GM23338 (cell line): ENCODE measurements around the gene PRKAR1B.

Experiments used
- CREB1 ChIP-seq: fragments of 250-450 bp; sonication (Bioruptor Pico); IDR thresholded peaks from 2 replicates; pipeline ENCODE4 v1.5.0; 2020; ENCODE audit warnings: low read depth, mild to moderate bottlenecking, moderate library complexity
- EZH2 ChIP-seq: fragments of 200-600 bp; sonication (generic); IDR thresholded peaks from one replicate; pipeline ENCODE4 v1.8.0; 2017; ENCODE audit warnings: antibody characterized with exemption, mild to moderate bottlenecking, low read depth; ENCODE audit not compliant: unreplicated experiment
- EZH2phosphoT487 ChIP-seq: fragments of 200-600 bp; sonication (generic); IDR thresholded peaks from one replicate; pipeline ENCODE4 v1.8.1; 2018; ENCODE audit warnings: antibody characterized with exemption; ENCODE audit not compliant: unreplicated experiment
- JUNB ChIP-seq: IDR thresholded peaks from one replicate; pipeline ENCODE4 v1.6.1; 2016; ENCODE audit warnings: antibody characterized with exemption; ENCODE audit not compliant: unreplicated experiment
- NANOG ChIP-seq: IDR thresholded peaks from 2 replicates; pipeline ENCODE4 v1.6.1; 2016; ENCODE audit warnings: antibody characterized with exemption, borderline replicate concordance
- POLR2AphosphoS5 ChIP-seq: IDR thresholded peaks from 2 replicates; pipeline ENCODE4 v1.6.1; 2016; ENCODE audit warnings: antibody characterized with exemption, low read depth
- STAT1 ChIP-seq: IDR thresholded peaks from one replicate; pipeline ENCODE4 v1.6.1; 2016; ENCODE audit warnings: antibody characterized with exemption; ENCODE audit not compliant: unreplicated experiment
- ZNF331 ChIP-seq: fragments of 250-450 bp; sonication (Bioruptor Pico); IDR thresholded peaks from 2 replicates; pipeline ENCODE4 v1.5.0; 2020; ENCODE audit warnings: low read depth, mild to moderate bottlenecking, moderate library complexity
- TF ChIP-seq, protein P1 (sequence below), 2 experiments: fragments of 200-600 bp in 1 of 2; sonication (generic) in 1 of 2; conservative IDR thresholded peaks; 2 replicates each; pipeline versions ENCODE4 v1.5.1 to v1.6.1; 2016 to 2017; ENCODE audit warnings: antibody characterized with exemption in 2 of 2, low read depth in 2 of 2, mild to moderate bottlenecking in 2 of 2, moderate library complexity in 1 of 2
- TF ChIP-seq, protein P2 (sequence below): IDR thresholded peaks from one replicate; pipeline ENCODE4 v1.6.1; 2018; ENCODE audit warnings: antibody characterized with exemption; ENCODE audit not compliant: unreplicated experiment
- TF ChIP-seq, protein P3 (sequence below): IDR thresholded peaks from 2 replicates; pipeline ENCODE4 v1.6.1; 2016; ENCODE audit warnings: antibody characterized with exemption
- TF ChIP-seq, protein P4 (sequence below): fragments of 250-450 bp; sonication (Bioruptor Pico); IDR thresholded peaks from 2 replicates; pipeline ENCODE4 v1.5.0; 2020; ENCODE audit warnings: mild to moderate bottlenecking, moderate library complexity

DNA sequence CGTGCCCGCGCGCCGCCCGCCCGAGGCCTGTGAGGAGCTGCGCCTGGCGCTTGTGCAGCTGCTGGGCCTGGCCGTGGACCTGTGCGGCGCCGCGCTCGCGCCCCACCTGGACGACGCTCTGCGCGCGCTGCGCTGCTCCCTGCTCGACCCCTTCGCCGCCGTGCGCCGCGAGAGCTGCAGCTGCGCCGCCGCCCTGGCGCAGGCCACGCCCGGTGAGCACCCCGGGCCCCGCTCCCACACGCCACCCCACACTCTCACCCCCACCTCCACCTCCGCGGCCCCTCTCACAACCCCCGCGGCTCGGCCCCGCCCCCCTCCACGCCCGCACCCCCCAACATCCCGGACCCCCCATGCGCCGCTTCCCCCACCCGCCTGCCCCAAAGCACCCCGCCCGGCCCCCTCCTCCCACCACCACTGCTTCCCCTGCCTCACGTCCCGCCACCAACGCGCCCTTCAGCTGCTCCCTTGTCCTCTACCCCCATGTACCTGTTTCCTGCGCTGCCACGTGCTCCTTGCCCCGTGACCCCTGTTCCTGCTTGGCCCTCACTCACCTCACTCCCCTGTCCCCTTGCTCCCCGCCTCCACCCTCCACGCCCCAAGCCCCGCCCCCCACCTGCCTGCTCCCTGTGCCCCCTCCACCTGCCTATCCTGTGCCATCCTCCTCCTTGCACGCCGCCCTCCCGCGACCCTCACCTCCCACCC lies at the start of gene PRKAR1B:
- TF ChIP-seq POLR2AphosphoS5: no peak
- no peak for TF ChIP-seq EZH2
- TF ChIP-seq, protein P1, sequence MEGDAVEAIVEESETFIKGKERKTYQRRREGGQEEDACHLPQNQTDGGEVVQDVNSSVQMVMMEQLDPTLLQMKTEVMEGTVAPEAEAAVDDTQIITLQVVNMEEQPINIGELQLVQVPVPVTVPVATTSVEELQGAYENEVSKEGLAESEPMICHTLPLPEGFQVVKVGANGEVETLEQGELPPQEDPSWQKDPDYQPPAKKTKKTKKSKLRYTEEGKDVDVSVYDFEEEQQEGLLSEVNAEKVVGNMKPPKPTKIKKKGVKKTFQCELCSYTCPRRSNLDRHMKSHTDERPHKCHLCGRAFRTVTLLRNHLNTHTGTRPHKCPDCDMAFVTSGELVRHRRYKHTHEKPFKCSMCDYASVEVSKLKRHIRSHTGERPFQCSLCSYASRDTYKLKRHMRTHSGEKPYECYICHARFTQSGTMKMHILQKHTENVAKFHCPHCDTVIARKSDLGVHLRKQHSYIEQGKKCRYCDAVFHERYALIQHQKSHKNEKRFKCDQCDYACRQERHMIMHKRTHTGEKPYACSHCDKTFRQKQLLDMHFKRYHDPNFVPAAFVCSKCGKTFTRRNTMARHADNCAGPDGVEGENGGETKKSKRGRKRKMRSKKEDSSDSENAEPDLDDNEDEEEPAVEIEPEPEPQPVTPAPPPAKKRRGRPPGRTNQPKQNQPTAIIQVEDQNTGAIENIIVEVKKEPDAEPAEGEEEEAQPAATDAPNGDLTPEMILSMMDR (conservative IDR thresholded peaks at IDR 0.05; ENCODE audit: low read depth in 2 of 2): no peak
- TF ChIP-seq, protein P2, sequence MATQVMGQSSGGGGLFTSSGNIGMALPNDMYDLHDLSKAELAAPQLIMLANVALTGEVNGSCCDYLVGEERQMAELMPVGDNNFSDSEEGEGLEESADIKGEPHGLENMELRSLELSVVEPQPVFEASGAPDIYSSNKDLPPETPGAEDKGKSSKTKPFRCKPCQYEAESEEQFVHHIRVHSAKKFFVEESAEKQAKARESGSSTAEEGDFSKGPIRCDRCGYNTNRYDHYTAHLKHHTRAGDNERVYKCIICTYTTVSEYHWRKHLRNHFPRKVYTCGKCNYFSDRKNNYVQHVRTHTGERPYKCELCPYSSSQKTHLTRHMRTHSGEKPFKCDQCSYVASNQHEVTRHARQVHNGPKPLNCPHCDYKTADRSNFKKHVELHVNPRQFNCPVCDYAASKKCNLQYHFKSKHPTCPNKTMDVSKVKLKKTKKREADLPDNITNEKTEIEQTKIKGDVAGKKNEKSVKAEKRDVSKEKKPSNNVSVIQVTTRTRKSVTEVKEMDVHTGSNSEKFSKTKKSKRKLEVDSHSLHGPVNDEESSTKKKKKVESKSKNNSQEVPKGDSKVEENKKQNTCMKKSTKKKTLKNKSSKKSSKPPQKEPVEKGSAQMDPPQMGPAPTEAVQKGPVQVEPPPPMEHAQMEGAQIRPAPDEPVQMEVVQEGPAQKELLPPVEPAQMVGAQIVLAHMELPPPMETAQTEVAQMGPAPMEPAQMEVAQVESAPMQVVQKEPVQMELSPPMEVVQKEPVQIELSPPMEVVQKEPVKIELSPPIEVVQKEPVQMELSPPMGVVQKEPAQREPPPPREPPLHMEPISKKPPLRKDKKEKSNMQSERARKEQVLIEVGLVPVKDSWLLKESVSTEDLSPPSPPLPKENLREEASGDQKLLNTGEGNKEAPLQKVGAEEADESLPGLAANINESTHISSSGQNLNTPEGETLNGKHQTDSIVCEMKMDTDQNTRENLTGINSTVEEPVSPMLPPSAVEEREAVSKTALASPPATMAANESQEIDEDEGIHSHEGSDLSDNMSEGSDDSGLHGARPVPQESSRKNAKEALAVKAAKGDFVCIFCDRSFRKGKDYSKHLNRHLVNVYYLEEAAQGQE: no peak
- TF ChIP-seq ZNF331 (CRISPR knock-in tag): no peak
- no peak for TF ChIP-seq CREB1 (CRISPR knock-in tag)
- TF ChIP-seq JUNB: no peak
- TF ChIP-seq STAT1: no peak
- no peak for TF ChIP-seq EZH2phosphoT487
- TF ChIP-seq NANOG: no peak
- TF ChIP-seq, protein P3, sequence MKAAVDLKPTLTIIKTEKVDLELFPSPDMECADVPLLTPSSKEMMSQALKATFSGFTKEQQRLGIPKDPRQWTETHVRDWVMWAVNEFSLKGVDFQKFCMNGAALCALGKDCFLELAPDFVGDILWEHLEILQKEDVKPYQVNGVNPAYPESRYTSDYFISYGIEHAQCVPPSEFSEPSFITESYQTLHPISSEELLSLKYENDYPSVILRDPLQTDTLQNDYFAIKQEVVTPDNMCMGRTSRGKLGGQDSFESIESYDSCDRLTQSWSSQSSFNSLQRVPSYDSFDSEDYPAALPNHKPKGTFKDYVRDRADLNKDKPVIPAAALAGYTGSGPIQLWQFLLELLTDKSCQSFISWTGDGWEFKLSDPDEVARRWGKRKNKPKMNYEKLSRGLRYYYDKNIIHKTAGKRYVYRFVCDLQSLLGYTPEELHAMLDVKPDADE: no peak
- TF ChIP-seq, protein P4, sequence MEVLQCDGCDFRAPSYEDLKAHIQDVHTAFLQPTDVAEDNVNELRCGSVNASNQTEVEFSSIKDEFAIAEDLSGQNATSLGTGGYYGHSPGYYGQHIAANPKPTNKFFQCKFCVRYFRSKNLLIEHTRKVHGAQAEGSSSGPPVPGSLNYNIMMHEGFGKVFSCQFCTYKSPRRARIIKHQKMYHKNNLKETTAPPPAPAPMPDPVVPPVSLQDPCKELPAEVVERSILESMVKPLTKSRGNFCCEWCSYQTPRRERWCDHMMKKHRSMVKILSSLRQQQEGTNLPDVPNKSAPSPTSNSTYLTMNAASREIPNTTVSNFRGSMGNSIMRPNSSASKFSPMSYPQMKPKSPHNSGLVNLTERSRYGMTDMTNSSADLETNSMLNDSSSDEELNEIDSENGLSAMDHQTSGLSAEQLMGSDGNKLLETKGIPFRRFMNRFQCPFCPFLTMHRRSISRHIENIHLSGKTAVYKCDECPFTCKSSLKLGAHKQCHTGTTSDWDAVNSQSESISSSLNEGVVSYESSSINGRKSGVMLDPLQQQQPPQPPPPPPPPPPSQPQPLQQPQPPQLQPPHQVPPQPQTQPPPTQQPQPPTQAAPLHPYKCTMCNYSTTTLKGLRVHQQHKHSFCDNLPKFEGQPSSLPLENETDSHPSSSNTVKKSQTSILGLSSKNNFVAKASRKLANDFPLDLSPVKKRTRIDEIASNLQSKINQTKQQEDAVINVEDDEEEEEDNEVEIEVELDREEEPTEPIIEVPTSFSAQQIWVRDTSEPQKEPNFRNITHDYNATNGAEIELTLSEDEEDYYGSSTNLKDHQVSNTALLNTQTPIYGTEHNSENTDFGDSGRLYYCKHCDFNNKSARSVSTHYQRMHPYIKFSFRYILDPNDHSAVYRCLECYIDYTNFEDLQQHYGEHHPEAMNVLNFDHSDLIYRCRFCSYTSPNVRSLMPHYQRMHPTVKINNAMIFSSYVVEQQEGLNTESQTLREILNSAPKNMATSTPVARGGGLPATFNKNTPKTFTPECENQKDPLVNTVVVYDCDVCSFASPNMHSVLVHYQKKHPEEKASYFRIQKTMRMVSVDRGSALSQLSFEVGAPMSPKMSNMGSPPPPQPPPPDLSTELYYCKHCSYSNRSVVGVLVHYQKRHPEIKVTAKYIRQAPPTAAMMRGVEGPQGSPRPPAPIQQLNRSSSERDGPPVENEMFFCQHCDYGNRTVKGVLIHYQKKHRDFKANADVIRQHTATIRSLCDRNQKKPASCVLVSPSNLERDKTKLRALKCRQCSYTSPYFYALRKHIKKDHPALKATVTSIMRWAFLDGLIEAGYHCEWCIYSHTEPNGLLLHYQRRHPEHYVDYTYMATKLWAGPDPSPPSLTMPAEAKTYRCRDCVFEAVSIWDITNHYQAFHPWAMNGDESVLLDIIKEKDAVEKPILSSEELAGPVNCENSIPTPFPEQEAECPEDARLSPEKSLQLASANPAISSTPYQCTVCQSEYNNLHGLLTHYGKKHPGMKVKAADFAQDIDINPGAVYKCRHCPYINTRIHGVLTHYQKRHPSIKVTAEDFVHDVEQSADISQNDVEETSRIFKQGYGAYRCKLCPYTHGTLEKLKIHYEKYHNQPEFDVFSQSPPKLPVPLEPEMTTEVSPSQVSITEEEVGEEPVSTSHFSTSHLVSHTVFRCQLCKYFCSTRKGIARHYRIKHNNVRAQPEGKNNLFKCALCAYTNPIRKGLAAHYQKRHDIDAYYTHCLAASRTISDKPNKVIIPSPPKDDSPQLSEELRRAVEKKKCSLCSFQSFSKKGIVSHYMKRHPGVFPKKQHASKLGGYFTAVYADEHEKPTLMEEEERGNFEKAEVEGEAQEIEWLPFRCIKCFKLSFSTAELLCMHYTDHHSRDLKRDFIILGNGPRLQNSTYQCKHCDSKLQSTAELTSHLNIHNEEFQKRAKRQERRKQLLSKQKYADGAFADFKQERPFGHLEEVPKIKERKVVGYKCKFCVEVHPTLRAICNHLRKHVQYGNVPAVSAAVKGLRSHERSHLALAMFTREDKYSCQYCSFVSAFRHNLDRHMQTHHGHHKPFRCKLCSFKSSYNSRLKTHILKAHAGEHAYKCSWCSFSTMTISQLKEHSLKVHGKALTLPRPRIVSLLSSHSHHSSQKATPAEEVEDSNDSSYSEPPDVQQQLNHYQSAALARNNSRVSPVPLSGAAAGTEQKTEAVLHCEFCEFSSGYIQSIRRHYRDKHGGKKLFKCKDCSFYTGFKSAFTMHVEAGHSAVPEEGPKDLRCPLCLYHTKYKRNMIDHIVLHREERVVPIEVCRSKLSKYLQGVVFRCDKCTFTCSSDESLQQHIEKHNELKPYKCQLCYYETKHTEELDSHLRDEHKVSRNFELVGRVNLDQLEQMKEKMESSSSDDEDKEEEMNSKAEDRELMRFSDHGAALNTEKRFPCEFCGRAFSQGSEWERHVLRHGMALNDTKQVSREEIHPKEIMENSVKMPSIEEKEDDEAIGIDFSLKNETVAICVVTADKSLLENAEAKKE (CRISPR knock-in tag): no peak
